Thyroid gland (tissue), 4 donors: Measurements from ENCODE around the gene REELD1. TPM values are rescaled to one million over a fixed set of nuclear protein-coding genes. Genes with fewer than 3 reads are reported as not detected.

ENCODE experiments used
- DNase-seq, 2 donors: peaks; one replicate each; pipeline ENCODE4 v3.0.0-alpha.2; 2019
- H3K27ac ChIP-seq, 3 donors: fragments of 200-600 bp; sonication (generic); 1 replicate in 2 of 3; 2 replicates in 1 of 3; pipeline ENCODE4 v1.5.1; 2016 to 2019; ENCODE audit warnings: mild to moderate bottlenecking in 1 of 3, moderate library complexity in 1 of 3
- H3K27me3 ChIP-seq: fragments of 200-600 bp; sonication (generic); one replicate; pipeline ENCODE4 v1.5.1; 2019
- H3K36me3 ChIP-seq, 2 donors: fragments of 200-600 bp; sonication (generic); one replicate each; pipeline ENCODE4 v1.5.1; 2016 to 2019
- H3K4me1 ChIP-seq, 2 donors: fragments of 200-600 bp; sonication (generic); one replicate each; pipeline ENCODE4 v1.5.1; 2017 to 2019
- H3K4me3 ChIP-seq, 3 donors: fragments of 200-600 bp; sonication (generic); replicated peaks in 1 of 3; 1 replicate in 2 of 3; 2 replicates in 1 of 3; pipeline ENCODE4 v1.5.1; 2016; ENCODE audit warnings: mild to moderate bottlenecking in 1 of 3
- H3K9me3 ChIP-seq: fragments of 200-600 bp; sonication (generic); one replicate; pipeline ENCODE4 v1.5.1; 2017
- POLR2A ChIP-seq, 2 donors: fragments of 450-650 bp; IDR thresholded peaks; one replicate each; pipeline ENCODE4 v1.6.1; 2017; ENCODE audit warnings: antibody characterized with exemption in 2 of 2, mild to moderate bottlenecking in 2 of 2, moderate library complexity in 1 of 2
- WGBS, 2 donors: methylation state at CpG; one replicate each; pipeline ENCODE4 v1.1.5; 2017; 5-methylcytosine and 5-hydroxymethylcytosine counted together
- intact Hi-C: fragments of 100-400 bp; cut with DNase I; formaldehyde crosslinking; loops from one replicate; pipeline ENCODE4 v1.15.1; 2023
- total RNA-seq, 4 donors: library from RNA; depleted of rRNA; stranded (reverse); fragments of >200 nt; gene quantifications; one replicate each; pipeline ENCODE4 v1.2.3, GENCODE V29; 2016
- TF ChIP-seq, protein P1 (sequence below), 6 experiments: fragments of 200-600 bp in 3 of 6; fragments of 450-650 bp in 3 of 6; sonication (generic) in 3 of 6; IDR thresholded peaks; one replicate each; pipeline ENCODE4 v1.5.1; 2016 to 2019; ENCODE audit warnings: antibody characterized with exemption in 6 of 6, mild to moderate bottlenecking in 2 of 6, inconsistent platforms in 1 of 6, moderate library complexity in 1 of 6

The REELD1 gene
- total RNA-seq, 4 donors from 2014 or later, result 0.11 to 0.42 (median 0.13) TPM; not detected in 1

DNA sequence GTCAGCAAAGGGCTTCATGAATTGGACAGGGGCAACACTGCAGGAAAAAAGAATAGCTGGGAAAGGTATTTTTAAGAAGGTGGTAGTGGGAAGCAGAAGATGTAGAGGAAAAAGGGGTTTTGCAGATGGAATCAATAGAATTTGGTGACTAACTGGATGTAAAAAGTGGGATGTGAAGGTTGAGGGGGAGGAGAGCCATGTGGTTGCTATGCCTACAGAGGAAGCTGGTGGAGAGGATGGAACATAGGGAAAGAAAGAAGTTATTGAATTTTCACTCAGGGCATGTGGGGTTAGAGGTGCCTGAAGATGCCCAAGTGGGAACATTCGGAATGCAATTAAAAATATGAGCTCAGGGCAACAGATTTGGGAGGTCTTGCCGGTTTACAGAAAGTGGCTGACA, 33.0 kb downstream of the REELD1 start:
- no peak overlapping the region for H3K4me3 ChIP-seq
- no peaks in the 10 kb centered on the region for H3K27me3 ChIP-seq
- peaks cover 0 to 7% of the 10 kb centered on the region in 2 donors for H3K4me1 ChIP-seq
- WGBS, 2 donors, result 47 to 48% methylated on average over 2 of the region's 2 CpGs
- no peak for TF ChIP-seq POLR2A (IDR thresholded peaks at IDR 0.05)
- TF ChIP-seq, protein P1, sequence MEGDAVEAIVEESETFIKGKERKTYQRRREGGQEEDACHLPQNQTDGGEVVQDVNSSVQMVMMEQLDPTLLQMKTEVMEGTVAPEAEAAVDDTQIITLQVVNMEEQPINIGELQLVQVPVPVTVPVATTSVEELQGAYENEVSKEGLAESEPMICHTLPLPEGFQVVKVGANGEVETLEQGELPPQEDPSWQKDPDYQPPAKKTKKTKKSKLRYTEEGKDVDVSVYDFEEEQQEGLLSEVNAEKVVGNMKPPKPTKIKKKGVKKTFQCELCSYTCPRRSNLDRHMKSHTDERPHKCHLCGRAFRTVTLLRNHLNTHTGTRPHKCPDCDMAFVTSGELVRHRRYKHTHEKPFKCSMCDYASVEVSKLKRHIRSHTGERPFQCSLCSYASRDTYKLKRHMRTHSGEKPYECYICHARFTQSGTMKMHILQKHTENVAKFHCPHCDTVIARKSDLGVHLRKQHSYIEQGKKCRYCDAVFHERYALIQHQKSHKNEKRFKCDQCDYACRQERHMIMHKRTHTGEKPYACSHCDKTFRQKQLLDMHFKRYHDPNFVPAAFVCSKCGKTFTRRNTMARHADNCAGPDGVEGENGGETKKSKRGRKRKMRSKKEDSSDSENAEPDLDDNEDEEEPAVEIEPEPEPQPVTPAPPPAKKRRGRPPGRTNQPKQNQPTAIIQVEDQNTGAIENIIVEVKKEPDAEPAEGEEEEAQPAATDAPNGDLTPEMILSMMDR (IDR thresholded peaks at IDR 0.05), result no peak
- no peak for DNase-seq
- no peak overlapping the region for H3K27ac ChIP-seq
- no peaks in the 10 kb centered on the region for H3K9me3 ChIP-seq
- H3K36me3 ChIP-seq, result no peaks in the 10 kb centered on the region
- intact Hi-C loops, result no loop called here

DNA sequence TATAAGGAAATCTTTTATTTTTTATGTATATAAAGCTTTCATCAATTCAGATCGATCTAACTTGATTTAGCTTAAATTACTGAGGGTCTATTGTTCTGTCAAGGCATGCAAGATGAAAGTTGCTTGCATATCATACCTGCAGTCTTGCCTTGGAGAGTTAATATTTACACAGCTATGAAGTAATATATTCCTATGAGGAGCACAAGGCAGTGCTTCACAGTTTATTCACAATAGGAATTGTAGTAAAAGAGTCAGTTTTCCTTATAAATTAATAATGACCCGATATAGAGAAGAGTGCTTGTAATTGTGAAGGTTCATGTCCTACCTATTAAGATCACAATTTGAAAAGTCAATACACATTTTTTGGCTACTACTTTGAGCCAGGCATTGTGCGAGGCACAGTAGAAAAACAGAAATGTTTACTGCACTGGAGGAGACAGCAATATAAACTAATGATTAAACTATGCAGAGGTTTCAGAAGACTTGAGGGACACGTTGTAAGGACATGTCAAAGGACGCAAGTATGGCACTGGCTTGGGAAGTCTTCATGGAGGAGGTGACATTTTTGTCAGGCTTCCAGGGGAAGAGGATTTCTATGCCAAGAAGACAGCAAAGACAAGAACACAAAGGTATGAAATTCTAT, 38.8 kb downstream of the REELD1 start:
- intact Hi-C loops, result no loop called here
- 92 to 97% methylated on average over 5 of the region's 5 CpGs for WGBS, 2 donors
- Histone ChIP-seq H3K4me3 (no peak overlapping the region), H3K27me3 (no peaks in the 10 kb centered on the region), H3K36me3 (peaks cover 0 to 3% of the 10 kb centered on the region in 2 donors), H3K9me3 (no peaks in the 10 kb centered on the region), H3K27ac (no peak overlapping the region), H3K4me1 (no peaks in the 10 kb centered on the region)
- DNase-seq, result no peak
- TF ChIP-seq, protein P1 (IDR thresholded peaks at IDR 0.05), result no peak
- TF ChIP-seq POLR2A (IDR thresholded peaks at IDR 0.05), result no peak

DNA sequence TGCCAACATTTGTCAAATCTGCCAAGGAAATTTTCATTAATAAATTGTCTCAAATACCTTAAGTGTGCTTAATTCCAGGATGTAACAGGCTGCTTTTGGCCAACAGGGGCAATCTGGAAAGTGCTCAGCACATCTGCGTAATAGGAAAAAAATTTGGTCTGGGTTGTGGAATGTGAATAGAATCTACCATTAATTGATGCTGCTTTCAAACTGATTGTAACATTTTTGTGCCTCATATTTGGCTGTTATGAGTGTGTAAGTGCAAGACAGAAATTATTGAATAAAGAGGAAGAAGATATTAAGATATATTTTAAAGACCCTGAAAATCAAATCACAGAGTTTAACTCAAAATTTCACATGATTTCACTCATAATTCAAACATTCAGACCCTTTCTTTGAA, 41.1 kb downstream of the REELD1 start:
- no peak for TF ChIP-seq POLR2A (IDR thresholded peaks at IDR 0.05)
- TF ChIP-seq, protein P1 (IDR thresholded peaks at IDR 0.05), result no peak
- peaks cover 0 to 3% of the 10 kb centered on the region in 2 donors for H3K36me3 ChIP-seq
- 89% methylated on average over 1 of the region's 1 CpG for WGBS, 2 donors

DNA sequence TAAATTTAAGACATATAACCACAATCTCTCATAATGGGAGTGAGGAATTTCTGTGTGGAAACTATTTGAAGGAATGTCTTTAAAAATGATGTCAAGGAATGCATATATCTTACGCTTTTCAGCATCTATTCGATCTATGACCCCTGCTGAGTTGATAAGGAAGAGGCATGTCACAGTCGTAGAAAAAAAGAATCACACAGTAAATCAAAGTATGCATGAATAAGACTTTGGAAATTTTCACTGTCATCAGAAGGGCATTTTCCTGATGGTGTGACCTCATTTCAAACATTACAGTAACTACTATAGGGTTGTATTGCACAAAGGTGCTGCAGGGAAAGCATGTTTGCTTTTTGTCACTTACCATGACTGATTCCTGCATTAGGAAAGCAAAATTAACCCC, 41.5 kb downstream of the REELD1 start:
- DNase-seq, result no peak
- intact Hi-C loops, result no loop called here
- Histone ChIP-seq H3K27ac (no peak overlapping the region), H3K36me3 (peaks cover 0 to 3% of the 10 kb centered on the region in 2 donors), H3K9me3 (no peaks in the 10 kb centered on the region), H3K27me3 (no peaks in the 10 kb centered on the region), H3K4me3 (no peak overlapping the region), H3K4me1 (no peaks in the 10 kb centered on the region)
- TF ChIP-seq, protein P1 (IDR thresholded peaks at IDR 0.05), result no peak
- no peak for TF ChIP-seq POLR2A (IDR thresholded peaks at IDR 0.05)
- 85 to 88% methylated on average over 3 of the region's 3 CpGs for WGBS, 2 donors

More for the DNA sequence above, 41.1 kb downstream of the REELD1 start:
- H3K27me3 ChIP-seq, result no peaks in the 10 kb centered on the region
- no peak overlapping the region for H3K27ac ChIP-seq
- H3K4me1 ChIP-seq, result no peaks in the 10 kb centered on the region
- no peak for DNase-seq
- intact Hi-C loops, result no loop called here
- no peak overlapping the region for H3K4me3 ChIP-seq
- H3K9me3 ChIP-seq, result no peaks in the 10 kb centered on the region

DNA sequence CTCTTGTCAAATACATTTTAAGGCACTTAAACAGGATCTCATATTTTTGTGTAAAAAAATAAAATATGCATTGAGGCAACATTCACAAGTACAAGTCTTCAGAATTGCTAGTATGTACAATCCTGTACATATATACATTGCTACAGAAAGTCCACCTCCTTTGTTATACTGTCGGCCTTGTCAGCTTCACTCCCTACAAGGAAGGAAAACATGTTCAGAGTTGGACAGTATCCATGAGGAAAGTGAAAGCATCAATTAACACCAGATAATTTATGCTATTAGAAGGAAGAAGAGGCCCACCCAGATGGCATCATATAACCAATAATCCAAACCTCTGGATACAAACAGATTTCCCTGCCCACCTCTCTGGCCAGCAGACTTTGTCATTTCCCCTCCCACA, 42.0 kb downstream of the REELD1 start:
- H3K4me1 ChIP-seq, result no peaks in the 10 kb centered on the region
- 71 to 77% methylated on average over 1 of the region's 1 CpG for WGBS, 2 donors
- no peak for DNase-seq
- H3K4me3 ChIP-seq, result no peak overlapping the region
- TF ChIP-seq, protein P1 (IDR thresholded peaks at IDR 0.05), result no peak
- no peak for TF ChIP-seq POLR2A (IDR thresholded peaks at IDR 0.05)
- no peaks in the 10 kb centered on the region for H3K9me3 ChIP-seq
- peaks cover 0 to 3% of the 10 kb centered on the region in 2 donors for H3K36me3 ChIP-seq
- H3K27ac ChIP-seq, result no peak overlapping the region
- H3K27me3 ChIP-seq, result no peaks in the 10 kb centered on the region
- intact Hi-C loops, result no loop called here
